GM21786 (cell line): Measurements from ENCODE around the gene ARTN.

ENCODE experiments used
- ATAC-seq: cut with Tn5 transposase; IDR thresholded peaks from one replicate; pipeline ENCODE4 v1.9.1; 2021; ENCODE audit not compliant: unreplicated experiment

ARTN gene, protein sequence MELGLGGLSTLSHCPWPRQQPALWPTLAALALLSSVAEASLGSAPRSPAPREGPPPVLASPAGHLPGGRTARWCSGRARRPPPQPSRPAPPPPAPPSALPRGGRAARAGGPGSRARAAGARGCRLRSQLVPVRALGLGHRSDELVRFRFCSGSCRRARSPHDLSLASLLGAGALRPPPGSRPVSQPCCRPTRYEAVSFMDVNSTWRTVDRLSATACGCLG

DNA sequence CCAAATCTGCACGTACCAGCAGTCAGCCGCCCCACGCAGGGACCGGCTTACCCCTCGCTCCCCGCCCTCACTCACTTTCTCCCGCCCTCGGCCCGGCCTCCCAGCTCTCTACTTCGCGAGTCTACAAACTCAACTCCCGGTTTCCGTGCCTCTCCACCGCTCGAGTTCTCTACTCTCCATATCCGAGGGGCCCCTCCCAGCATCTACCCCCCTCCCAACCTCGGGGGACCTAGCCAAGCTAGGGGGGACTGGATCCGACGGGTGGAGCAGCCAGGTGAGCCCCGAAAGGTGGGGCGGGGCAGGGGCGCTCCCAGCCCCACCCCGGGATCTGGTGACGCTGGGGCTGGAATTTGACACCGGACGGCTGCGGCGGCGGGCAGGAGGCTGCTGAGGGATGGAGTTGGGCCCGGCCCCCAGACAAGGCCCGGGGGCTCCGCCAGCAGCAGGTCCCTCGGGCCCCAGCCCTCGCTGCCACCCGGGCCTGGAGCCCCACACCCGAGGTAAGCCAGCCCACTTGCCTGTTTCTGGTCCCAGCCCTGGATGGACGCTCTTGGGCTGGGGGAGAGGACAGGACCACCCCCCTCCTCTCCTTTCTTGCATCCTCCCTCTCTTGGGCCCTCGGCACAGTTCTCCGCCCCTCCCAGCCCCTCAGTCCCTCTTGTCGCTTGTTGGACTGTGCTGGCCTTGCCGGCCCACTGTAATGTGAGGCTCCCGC lies at the start of gene ARTN:
ARTN (plus strand) TSS at position 416 of the 715 bp plus-strand sequence. CDS start 1,856 bp downstream, outside the sequence.
- ATAC-seq, result no peak

DNA sequence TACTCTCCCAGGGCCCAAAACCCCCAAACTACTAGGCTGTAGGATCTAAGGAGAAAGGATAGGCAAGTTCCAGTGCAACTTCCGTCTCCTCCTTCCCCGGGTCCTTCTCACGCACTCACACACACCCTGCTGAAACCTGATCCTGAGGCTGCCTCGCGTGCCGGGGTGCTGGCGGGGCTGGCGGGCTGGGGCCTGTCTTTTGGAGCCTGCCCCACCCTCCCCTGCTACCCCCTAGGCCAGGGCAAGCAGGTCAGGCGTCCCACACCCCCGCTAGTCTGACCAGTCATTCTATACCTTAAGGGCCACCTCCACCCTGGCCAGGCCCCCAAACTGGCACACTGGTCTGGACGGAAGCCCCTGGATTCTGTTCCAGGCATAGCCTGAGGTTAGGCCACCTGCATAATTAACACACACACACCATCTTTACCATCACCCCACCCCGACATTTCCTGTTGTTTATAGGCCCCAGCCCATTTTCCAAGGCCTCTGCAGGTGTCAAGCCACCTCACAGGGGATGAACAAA lies 48.3 kb upstream of the ARTN start:
- ATAC-seq, result no peak

DNA sequence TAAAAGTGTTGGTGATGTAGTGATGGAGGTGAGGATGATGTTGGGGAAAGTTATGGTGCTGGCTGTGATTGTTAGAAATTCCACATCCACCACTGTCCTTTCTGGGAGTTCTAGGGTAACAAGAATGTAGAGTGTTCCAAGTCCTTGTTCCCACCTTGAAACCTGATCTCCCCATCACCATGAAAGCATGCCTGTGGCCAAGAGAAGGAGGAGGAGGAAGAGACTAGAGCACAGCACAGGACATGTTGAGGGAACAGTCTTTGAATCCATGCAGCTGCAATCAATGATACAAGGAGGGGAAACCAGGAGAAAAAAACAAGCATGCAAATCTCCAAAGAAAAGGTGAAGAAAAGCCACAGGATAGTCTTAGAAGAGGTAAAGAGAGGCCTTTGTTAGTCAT lies 45.9 kb upstream of the ARTN start:
- no peak for ATAC-seq

DNA sequence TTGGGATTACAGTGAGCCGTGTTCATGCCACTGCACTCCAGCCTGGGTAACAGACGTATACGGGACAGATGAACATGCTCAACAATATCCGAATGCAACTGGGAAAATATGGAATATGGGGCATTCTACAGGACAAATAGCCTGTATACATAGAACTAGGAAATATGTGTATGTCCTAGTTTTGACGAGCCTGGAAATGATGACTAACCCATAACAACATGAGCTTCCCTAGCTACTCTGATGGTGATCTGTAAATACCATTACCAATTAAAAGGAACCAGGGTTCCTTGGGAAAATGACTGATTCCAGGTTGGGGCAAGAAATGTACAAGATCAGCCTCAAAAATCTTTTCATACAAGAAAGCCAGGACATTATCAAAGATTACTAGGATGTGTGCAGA lies 42.8 kb upstream of the ARTN start:
- ATAC-seq, result no peak

DNA sequence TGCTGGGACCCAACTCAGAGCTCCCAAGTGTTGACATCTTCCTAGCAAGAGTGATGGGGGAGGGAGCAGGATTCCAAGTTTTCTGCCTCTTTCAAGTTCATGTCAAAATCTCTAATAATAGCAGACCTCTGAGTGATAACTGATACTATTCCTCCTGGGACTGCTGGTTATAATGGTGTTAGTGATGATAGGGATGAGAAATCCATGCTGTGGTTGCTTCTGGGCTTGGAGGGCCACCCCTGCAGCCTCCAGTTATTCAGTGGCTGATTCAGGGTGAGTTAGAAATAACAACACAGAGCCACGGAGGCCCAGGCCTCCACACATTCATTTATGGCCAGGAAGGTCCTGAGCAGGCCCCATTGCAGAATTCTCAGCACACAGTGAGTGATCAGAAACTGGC lies 40.6 kb upstream of the ARTN start:
- ATAC-seq, result no peak

DNA sequence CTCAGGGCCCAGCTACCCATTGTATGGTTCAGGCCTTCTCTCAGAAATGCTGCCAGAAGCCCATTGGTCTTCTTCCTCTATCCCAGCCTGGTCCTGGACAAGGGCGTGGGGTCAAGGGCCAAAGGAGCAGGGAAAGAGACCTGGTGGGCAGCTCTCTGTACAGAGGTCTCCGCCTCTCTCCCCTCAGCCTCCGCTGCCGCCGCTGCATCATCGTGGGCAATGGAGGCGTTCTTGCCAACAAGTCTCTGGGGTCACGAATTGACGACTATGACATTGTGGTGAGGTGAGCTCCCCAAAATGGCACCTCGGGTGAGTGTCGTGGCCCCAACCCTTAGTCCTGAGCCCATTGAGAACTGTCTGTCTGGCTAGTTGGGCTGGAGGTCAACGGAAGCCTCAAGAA lies 34.6 kb upstream of the ARTN start:
- ATAC-seq, result no peak

DNA sequence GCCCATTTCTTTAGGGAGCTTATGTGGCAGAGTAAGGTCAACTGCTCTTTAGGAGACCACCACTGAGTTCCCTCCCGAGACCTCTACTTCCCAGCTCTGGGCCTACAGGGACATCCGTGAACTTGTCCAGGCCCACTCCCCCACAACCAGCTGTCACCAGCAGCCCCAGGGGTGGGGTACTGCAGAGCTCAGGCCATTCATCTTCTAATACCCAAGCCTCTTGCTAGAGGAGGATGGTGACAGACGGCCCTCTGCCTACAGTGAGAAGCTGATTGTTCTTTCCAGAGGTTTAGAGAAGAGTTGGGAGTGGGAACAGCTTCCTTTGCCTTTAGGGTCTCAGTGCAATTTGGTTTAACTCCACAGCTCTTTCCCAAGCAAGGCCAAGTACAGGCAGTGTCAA lies 33.2 kb upstream of the ARTN start:
- ATAC-seq, result no peak

DNA sequence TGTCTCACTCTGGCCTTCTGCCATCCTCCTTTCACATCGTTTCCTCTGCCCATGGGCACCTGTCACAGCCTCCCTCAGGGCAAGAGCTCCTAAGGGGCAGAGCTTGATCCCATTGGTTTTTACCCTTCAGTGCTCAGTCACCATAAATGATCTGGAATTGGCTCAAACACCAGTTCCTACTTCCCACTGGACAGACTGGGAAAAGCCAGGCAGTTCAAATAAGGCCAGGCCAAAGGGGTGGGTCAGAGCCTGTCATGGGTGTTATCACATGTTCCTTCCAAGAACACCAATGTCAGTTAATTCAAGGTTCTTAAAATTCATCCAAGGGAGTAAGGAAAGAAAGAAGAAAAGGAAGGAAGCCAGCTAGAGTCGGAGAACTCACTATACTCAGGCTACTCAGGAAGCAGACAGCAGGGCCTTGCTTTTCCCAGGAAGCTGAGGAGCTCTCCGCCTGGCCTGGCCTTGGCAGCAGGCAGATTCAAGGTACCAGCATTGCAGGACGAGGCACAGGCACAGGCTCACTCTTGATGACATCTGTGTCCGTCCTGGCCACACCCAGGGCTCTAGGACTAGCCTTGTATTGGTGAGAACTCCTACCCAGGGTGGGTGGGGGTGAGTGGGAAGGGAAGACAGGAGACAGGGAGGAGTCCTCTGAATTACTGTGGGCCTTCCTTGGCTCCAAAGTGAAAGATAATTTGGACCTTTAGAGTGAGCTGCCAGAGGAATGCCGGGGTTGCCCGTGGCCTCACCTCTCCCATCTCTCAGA lies 32.2 kb upstream of the ARTN start:
- ATAC-seq, result no peak

DNA sequence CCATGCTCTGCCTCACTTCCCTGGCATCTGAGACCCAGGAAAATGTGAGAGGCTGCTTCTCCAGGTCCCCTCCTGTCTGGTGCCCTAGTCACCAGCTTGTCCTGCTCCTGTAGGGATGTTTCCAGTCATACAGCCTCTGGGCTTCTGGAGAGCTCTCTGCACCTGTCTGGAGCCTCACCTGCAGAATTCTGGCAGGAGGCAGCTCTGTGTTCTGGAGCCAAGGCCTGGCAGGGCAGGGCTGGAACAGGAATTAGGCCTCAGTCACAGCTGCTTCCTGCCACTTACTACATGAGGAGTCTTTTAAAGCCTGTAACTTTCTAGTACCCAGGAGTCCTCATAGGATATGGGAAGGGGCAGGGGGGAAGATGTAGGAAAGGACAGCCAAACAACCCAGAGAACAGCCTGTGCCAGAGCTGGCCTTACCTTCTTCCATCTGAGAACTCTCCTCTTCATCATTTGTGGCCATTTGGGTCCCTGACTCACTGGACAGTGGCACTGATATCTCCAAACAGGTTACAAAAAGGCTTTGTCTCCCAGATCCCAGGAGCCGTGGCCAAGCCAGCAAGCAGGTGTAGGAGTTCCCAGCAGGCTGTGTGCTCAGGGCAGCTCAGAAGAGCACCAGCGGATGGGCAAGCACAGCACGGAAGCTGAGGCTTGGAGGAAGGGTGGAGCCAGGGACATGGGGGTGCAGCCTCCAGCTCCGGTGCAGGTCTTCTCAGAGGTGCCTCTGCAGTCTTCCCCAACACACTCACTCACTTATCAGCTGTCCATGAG lies 31.4 kb upstream of the ARTN start:
- ATAC-seq, result no peak

DNA sequence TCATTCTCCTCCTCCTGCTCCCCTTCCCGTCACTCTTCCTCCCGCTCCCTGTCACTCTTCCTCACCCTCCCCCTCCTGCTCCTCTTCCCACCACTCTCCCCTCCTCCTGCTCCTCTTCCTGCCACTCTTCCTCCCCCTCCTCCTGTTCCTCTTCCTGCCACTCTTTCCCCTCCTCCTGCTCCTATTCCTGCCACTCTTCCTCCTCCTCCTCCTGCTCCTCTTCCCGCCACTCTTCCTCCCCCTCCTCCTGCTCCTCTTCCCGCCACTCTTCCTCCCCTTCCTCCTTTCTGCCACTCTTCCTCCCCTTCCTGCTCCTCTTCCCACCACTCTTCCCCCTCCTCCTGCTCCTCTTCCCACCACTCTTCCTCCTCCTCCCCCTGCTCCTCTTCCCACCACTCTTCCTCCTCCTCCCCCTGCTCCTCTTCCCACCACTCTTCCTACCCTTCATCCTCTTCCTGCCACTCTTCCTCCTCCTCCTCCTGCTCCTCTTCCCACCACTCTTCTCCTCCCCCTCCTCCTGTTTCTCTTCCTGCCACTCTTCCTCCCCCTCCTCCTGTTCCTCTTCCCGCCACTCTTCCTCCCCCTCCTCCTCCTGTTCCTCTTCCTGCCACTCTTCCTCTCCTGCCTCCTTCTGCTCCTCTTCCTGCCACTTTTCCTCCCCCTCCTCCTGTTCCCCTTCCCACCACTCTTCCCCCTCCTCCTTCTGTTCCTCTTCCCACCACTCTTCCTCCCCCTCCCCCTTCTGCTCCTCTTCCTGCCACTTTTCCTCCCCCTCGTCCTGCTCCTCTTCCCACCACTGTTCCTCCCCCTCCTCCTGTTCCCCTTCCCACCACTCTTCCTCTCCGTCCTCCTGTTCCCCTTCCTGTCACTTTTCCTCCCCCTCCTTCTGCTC lies 28.7 kb upstream of the ARTN start:
- no peak for ATAC-seq

DNA sequence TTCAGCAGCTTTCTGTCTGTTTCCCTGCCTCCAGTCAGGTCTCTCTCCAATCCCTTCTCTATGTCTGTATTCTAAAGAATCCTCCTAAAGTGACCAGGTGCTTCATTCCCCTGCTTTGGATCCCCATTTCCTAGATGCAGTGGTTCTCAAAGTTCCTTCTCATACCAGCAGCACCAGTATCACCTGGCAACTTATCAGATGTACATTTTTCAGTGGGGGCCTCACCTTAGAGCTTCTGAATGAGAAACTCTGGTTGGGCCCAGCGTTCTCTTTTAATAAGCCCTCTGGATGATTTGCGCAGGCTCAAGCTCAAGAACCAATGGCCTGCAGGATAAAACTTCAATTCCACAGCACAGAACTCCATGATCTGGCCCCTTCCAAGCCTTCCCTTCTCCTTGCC lies 25.4 kb upstream of the ARTN start:
- no peak for ATAC-seq

DNA sequence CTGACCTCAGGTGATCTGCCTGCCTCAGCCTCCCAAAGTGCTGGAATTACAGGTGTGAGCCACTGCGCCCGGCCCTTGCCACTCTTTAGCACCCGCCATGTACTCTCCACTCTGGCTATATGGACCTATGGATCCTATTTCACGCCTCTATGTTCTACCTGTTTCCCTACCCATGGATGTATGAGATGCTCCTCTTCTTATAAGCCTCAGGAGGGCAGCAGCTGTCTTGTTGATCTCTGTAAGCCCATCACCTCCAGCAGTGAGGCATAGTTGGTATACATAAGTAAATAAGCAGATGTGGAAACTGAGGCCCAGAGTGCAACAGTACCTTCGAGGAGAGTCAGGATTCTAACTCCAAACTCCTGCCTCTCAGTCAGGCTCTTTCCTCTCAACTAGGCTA lies 24.7 kb upstream of the ARTN start:
- no peak for ATAC-seq

DNA sequence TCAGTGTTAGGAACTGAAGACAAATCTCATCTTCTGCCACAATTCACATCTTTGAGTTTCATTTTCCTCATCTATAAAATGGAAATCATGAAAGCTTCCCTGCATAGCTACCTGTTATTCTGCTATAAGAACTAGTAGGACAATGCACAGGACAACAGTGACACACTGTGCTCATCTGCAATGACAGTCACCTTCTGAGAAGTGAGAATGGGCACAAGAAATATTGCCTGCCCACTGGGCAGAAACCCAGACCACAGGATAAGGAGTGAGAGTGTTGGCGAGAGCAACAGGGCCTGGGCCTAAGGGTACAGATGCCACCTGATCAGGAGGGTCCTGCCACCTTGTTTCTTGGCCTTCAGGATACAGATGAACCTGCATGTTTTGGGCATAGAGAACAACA lies 23.3 kb upstream of the ARTN start:
- ATAC-seq, result no peak

DNA sequence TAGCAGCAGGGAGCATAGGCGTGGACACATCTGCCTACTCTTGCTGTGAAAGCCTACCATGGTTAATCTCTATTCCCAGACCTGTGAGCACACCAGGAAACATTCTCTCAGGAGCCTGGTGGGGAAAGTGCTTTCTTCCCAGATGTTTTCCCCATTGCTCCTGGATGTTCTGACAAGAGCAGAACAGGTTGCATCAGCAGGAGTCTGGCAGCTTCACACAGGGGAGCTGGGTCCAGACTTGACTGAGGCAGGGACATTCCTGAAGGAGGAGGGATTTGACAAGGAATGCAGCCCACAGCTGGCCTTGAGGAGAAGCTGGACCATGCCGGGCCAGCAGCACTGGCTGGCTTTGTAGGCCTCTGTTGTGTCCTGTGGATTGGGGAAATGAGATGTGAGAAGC lies 21.0 kb upstream of the ARTN start:
- ATAC-seq, result no peak

DNA sequence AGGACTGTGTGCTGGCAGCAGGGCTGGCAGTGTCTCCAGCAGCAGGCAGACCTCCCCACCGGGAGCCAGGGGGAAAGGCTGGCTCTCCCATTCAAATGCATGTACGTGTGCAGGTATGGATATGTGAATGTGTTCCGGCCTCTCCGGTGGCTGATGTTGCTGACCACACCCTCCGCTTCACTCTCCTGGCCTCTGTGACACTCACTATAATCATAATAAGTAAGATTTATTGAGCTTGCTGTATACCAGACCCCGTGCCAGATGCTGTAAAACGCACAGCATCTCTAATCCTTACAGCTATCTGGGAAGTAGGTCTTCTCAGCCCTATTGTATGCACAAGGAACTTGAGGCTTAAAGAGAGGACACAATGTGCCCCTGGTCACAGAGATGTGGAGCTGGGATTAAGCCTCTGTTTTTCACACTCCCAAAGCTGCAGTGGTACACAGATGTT lies 20.5 kb upstream of the ARTN start:
- no peak for ATAC-seq

DNA sequence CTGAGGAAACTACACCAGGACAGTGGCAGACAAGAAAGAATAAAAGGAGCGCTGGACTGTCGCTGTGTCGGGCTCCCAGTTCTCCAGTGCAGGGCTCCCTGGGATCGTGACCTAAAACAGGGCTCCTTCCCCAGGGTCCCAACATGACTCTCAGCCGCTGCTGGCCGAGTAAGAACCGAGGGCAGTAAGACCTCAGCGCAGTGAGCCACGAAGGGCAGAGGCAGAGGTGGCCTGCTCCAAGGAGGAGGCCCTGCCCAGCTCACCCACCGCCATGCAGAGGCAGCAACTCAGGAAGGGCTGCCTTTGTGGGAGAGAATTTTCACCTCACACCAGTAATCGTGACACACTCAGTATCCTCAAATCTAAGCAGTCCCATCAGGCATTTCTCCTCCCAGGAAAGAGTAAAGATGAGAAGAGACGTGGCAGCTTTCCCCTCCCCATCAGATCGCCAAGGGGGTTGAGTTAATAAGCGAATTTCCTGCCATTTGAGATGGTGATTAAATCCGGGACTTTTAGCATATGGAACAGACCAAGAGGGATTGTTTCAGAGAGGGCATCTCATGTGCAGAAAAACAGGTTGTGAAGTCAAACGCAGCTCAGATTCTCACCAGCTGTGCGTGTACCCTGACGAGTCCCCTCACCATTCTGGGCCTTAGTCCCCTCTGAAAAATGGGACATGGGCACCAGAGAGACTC lies 19.8 kb upstream of the ARTN start:
- no peak for ATAC-seq

DNA sequence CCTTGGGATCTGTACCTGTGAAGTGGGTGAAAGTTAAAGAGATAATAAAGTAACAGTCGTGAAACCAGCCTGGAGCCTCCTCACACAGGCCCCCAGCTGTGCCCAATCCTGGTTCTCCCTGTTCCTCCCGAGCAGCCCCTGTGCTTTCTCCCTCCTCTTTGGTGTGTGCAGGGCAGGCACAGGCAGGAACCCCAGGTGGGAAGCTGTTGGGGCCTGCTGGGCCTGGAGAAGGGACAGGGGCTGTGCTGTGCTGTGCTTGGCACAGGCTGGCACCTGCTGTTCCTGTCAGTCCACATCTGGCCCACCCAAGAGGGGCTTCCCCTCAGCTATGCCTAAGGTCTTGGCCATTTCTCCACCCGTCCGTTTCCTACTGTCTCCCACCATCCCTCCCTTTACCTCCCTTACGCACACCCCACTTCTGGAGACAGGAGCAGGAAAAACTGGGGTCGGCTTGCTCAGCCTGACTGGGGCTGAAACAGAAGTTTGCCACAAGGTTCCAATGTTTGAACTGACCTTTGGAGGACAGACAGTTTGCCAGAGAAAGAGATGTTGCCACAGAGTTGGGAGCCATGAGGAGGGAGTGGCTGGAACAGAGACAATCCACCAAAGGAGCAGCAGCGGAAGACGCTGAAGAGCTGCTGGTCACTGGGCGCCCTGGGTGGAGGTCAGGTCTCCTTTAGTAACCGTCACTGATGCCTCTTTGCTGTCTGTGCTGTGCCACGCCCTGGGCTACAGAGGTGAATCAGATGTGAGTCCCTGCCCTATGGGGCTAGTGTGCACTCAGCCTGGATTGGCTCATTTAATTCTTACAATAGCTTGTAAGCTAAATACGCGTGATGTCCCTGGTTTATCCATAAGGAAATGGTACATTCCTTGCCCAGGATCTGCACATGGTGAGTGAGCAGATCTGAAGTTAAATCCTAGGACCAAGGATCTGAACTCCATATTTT lies 18.8 kb upstream of the ARTN start:
- no peak for ATAC-seq

DNA sequence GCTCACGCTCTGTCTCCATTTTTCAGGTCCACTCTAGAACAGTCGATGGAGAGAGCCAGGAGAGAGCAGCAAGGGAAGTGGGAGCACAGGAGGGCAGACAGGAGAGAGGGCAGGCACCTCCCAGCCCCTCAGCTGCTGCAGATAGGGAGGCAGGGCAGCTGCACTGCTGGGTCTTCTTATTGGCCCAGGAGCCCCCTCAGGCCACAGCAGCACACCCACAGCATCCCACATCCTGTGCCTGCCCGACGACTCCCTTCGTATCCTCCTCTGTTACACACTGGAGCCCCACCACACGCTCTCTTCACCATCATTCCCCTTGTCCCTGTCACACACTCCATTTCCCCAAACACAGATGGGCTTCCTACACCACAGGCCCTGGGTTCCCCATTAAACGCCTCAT lies 13.7 kb upstream of the ARTN start:
- ATAC-seq, result no peak
